Measurements from ENCODE around the gene KCTD17. TPM values are rescaled to one million over a fixed set of nuclear protein-coding genes. Genes with fewer than 3 reads are reported as not detected.

Gene KCTD17
- total and polyA plus RNA-seq, 2 experiments from 2014 or later, result 38.4 to 49.5 TPM

- Histone ChIP-seq H3K27ac (no peak overlapping the region), H3K4me1 (ENCODE audit: low read depth) (no peaks in the 10 kb centered on the region), H3K4me3 (no peak overlapping the region), H3K27me3 (no peaks in the 10 kb centered on the region), H3K9me3 (ENCODE audit: low read depth) (no peaks in the 10 kb centered on the region), H3K36me3 (no peaks in the 10 kb centered on the region)
- no peak for TF ChIP-seq CTCF (IDR thresholded peaks at IDR 0.05; ENCODE audit: low read depth, low read length)
- no peak for DNase-seq (ENCODE audit: low read depth in 1 of 2, low spot score in 1 of 2)
These were observed 42.1 kb upstream of the KCTD17 start for GRCh38 chr22:37009490-37009889.

GRCh38 chr22:37010174-37010573 lies 41.4 kb upstream of the KCTD17 start:
- no peak overlapping the region for H3K27ac ChIP-seq
- no peaks in the 10 kb centered on the region for H3K36me3 ChIP-seq
- no peak overlapping the region for H3K4me3 ChIP-seq
- H3K9me3 ChIP-seq (ENCODE audit: low read depth), result no peaks in the 10 kb centered on the region
- no peak for DNase-seq (ENCODE audit: low read depth in 1 of 2, low spot score in 1 of 2)
- no peaks in the 10 kb centered on the region for H3K4me1 ChIP-seq (ENCODE audit: low read depth)
- no peak for TF ChIP-seq CTCF (IDR thresholded peaks at IDR 0.05; ENCODE audit: low read depth, low read length)
- H3K27me3 ChIP-seq, result no peaks in the 10 kb centered on the region

GRCh38 chr22:37010976-37011375 lies 40.6 kb upstream of the KCTD17 start:
- TF ChIP-seq CTCF (IDR thresholded peaks at IDR 0.05; ENCODE audit: low read depth, low read length), result no peak
- H3K27me3 ChIP-seq, result no peaks in the 10 kb centered on the region
- H3K9me3 ChIP-seq (ENCODE audit: low read depth), result no peaks in the 10 kb centered on the region
- no peaks in the 10 kb centered on the region for H3K4me1 ChIP-seq (ENCODE audit: low read depth)
- no peak for DNase-seq (ENCODE audit: low read depth in 1 of 2, low spot score in 1 of 2)
- H3K36me3 ChIP-seq, result no peaks in the 10 kb centered on the region
- H3K27ac ChIP-seq, result no peak overlapping the region
- H3K4me3 ChIP-seq, result no peak overlapping the region

- Histone ChIP-seq H3K36me3 (no peaks in the 10 kb centered on the region), H3K4me3 (no peak overlapping the region), H3K27ac (no peak overlapping the region), H3K27me3 (no peaks in the 10 kb centered on the region), H3K9me3 (ENCODE audit: low read depth) (no peaks in the 10 kb centered on the region), H3K4me1 (ENCODE audit: low read depth) (no peaks in the 10 kb centered on the region)
- TF ChIP-seq CTCF (IDR thresholded peaks at IDR 0.05; ENCODE audit: low read depth, low read length), result no peak
- no peak for DNase-seq (ENCODE audit: low read depth in 1 of 2, low spot score in 1 of 2)
These were observed 40.1 kb upstream of the KCTD17 start for GRCh38 chr22:37011472-37011871.

GRCh38 chr22:37012262-37012904 lies 39.2 kb upstream of the KCTD17 start:
- Histone ChIP-seq H3K4me3 (no peak overlapping the region), H3K9me3 (ENCODE audit: low read depth) (no peaks in the 10 kb centered on the region), H3K27ac (no peak overlapping the region), H3K27me3 (no peaks in the 10 kb centered on the region), H3K4me1 (ENCODE audit: low read depth) (no peaks in the 10 kb centered on the region), H3K36me3 (no peaks in the 10 kb centered on the region)
- DNase-seq (ENCODE audit: low read depth in 1 of 2, low spot score in 1 of 2), result no peak
- TF ChIP-seq CTCF (IDR thresholded peaks at IDR 0.05; ENCODE audit: low read depth, low read length), result no peak

Measured in cardiac muscle cell (in vitro differentiated cells and primary cell).